Esophagus squamous epithelium (tissue), 4 donors: ENCODE results near the gene GRK5.

Experiments used
- CTCF ChIP-seq, 6 experiments: fragments of 450-650 bp in 4 of 6; fragments of 200-600 bp in 2 of 6; sonication (generic) in 2 of 6; IDR thresholded peaks; one replicate each; pipeline ENCODE4 v1.5.1; 2016 to 2019; ENCODE audit warnings: antibody characterized with exemption in 6 of 6, mild to moderate bottlenecking in 4 of 6, moderate library complexity in 4 of 6
- POLR2A ChIP-seq, 4 donors: fragments of 450-650 bp; IDR thresholded peaks; one replicate each; pipeline ENCODE4 v1.6.1; 2017; ENCODE audit warnings: antibody characterized with exemption in 4 of 4, mild to moderate bottlenecking in 4 of 4, moderate library complexity in 3 of 4

- TF ChIP-seq CTCF (IDR thresholded peaks at IDR 0.05) = no peak
- TF ChIP-seq POLR2A (IDR thresholded peaks at IDR 0.05) = no peak
These were observed 4.4 kb upstream of the GRK5 start for GRCh38 chr10:119203006-119203405.
